HEK293T (cell line): ENCODE results near the gene UQCRH.
"Not testable (repeated sequence)": the region's sequence is repeated elsewhere in the genome, so short reads cannot be mapped to it uniquely, and the experiment has no call there.

Experiments used
- ARNT ChIP-seq: fragments of 450-650 bp; IDR thresholded peaks from 2 replicates; pipeline ENCODE4 v1.6.1; 2017; ENCODE audit warnings: mild to moderate bottlenecking
- BHLHE40 ChIP-seq: fragments of 450-650 bp; IDR thresholded peaks from 2 replicates; pipeline ENCODE4 v1.6.1; 2016; ENCODE audit warnings: mild to moderate bottlenecking, moderate library complexity, borderline replicate concordance
- ELF4 ChIP-seq: fragments of 450-650 bp; IDR thresholded peaks from 2 replicates; pipeline ENCODE4 v1.6.1; 2017; ENCODE audit warnings: antibody characterized with exemption
- FOXA1 ChIP-seq: fragments of 450-650 bp; IDR thresholded peaks from 2 replicates; pipeline ENCODE4 v1.6.1; 2016; ENCODE audit warnings: mild to moderate bottlenecking
- LEF1 ChIP-seq: fragments of 450-650 bp; IDR thresholded peaks from 2 replicates; pipeline ENCODE4 v1.6.1; 2017; ENCODE audit warnings: mild to moderate bottlenecking, borderline replicate concordance
- NFRKB ChIP-seq: fragments of 450-650 bp; IDR thresholded peaks from 2 replicates; pipeline ENCODE4 v1.6.1; 2016; ENCODE audit warnings: mild to moderate bottlenecking, moderate library complexity
- SUZ12 ChIP-seq: fragments of 450-650 bp; IDR thresholded peaks from 2 replicates; pipeline ENCODE4 v1.6.1; 2016; ENCODE audit warnings: mild to moderate bottlenecking
- TARDBP ChIP-seq: fragments of 450-650 bp; IDR thresholded peaks from 2 replicates; pipeline ENCODE4 v1.6.1; 2016
- ZNF384 ChIP-seq: fragments of 450-650 bp; IDR thresholded peaks from 2 replicates; pipeline ENCODE4 v1.6.1; 2016

DNA sequence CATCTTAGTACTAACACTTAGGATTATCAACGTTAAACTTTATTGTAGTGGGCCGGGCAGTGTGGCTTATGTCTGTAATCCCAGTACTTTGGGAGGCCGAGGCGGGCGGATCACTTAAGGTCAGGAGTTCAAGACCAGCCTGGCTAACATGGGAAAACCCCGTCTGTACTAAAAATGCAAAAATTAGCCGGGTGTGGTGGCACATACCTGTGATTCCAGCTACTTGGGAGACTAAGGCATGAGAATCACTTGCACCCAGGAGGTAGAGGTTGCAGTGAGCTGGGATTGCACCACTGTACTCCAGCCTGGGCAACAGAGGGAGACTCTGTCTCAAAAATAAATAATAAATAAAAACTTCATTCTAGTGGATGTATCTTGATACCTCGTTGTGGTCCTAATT, 62.3 kb downstream of the UQCRH start:
- not testable (repeated sequence) for TF ChIP-seq FOXA1, ZNF384, TARDBP, NFRKB, SUZ12, BHLHE40, ARNT, ELF4, LEF1
